ENCODE results near the gene IKBKG. TPM values are rescaled to one million over a fixed set of nuclear protein-coding genes. Genes with fewer than 3 reads are reported as not detected.
"Not testable (repeated sequence)": the region's sequence is repeated elsewhere in the genome, so short reads cannot be mapped to it uniquely, and the experiment has no call there.

The IKBKG gene
- 10 to 100 TPM; 25.7 to 52.8 TPM for total RNA-seq

- peak; percentile 57 for DNase-seq (ENCODE audit: low spot score)
- Histone ChIP-seq H3K27me3 (replicated peaks; ENCODE audit: insufficient read depth) (no peaks in the 10 kb centered on the region), H3K4me1 (ENCODE audit: control insufficient read depth in 1 of 2, low read depth in 2 of 2) (peaks cover 5 to 48% of the 10 kb centered on the region in 2 donors), H3K27ac (peak within 1 kb of the TSS; percentile 78 to 83), H3K36me3 (no peaks in the 10 kb centered on the region), H3K9me3 (no peaks in the 10 kb centered on the region), H3K4me3 (peak within 1 kb of the TSS; percentile 80)
- peak; percentile 81 for ATAC-seq (ENCODE audit: insufficient number of reproducible peaks, low FRiP score, low read depth)
- no peak for TF ChIP-seq CTCF (IDR thresholded peaks at IDR 0.05)
Measured at GRCh38 chrX:154547245-154548027, at the start of gene IKBKG. Gene IKBKG, plus strand, starts transcription at chrX:154547620. Its CDS starts 4,383 bp downstream, at chrX:154552003.

- not testable (repeated sequence) for ATAC-seq (ENCODE audit: insufficient number of reproducible peaks, low FRiP score, low read depth); H3K27ac ChIP-seq; H3K4me3 ChIP-seq; H3K27me3 ChIP-seq (replicated peaks; ENCODE audit: insufficient read depth); H3K4me1 ChIP-seq (ENCODE audit: control insufficient read depth in 1 of 2, low read depth in 2 of 2); DNase-seq (ENCODE audit: low spot score); H3K9me3 ChIP-seq; H3K36me3 ChIP-seq
Measured at GRCh38 chrX:154501423-154501822, 46.0 kb upstream of the IKBKG start.

GRCh38 chrX:154502098-154502497, 45.3 kb upstream of the IKBKG start:
- DNase-seq (ENCODE audit: low spot score): no peak
- Histone ChIP-seq H3K36me3 (peaks cover 1% of the 10 kb centered on the region), H3K27ac (no peak overlapping the region), H3K4me3 (no peak overlapping the region), H3K27me3 (replicated peaks; ENCODE audit: insufficient read depth) (no peaks in the 10 kb centered on the region), H3K4me1 (ENCODE audit: control insufficient read depth in 1 of 2, low read depth in 2 of 2) (peaks cover 0 to 6% of the 10 kb centered on the region in 2 donors), H3K9me3 (no peaks in the 10 kb centered on the region)
- no peak for ATAC-seq (ENCODE audit: insufficient number of reproducible peaks, low FRiP score, low read depth)
- TF ChIP-seq CTCF (IDR thresholded peaks at IDR 0.05): no peak

- Histone ChIP-seq H3K36me3 (peaks cover 3% of the 10 kb centered on the region), H3K4me3 (no peak overlapping the region), H3K27me3 (replicated peaks; ENCODE audit: insufficient read depth) (no peaks in the 10 kb centered on the region), H3K4me1 (ENCODE audit: control insufficient read depth in 1 of 2, low read depth in 2 of 2) (peaks cover 0 to 6% of the 10 kb centered on the region in 2 donors), H3K9me3 (no peaks in the 10 kb centered on the region), H3K27ac (no peak overlapping the region)
- no peak for TF ChIP-seq CTCF (IDR thresholded peaks at IDR 0.05)
- ATAC-seq (ENCODE audit: insufficient number of reproducible peaks, low FRiP score, low read depth) (no peak), DNase-seq (ENCODE audit: low spot score) (no peak)
Measured at GRCh38 chrX:154502989-154503388, 44.4 kb upstream of the IKBKG start.

GRCh38 chrX:154505734-154506133, 41.7 kb upstream of the IKBKG start:
- DNase-seq (ENCODE audit: low spot score) (no peak), ATAC-seq (ENCODE audit: insufficient number of reproducible peaks, low FRiP score, low read depth) (no peak)
- Histone ChIP-seq H3K4me3 (no peak overlapping the region), H3K4me1 (ENCODE audit: control insufficient read depth in 1 of 2, low read depth in 2 of 2) (no peaks in the 10 kb centered on the region), H3K27me3 (replicated peaks; ENCODE audit: insufficient read depth) (no peaks in the 10 kb centered on the region), H3K27ac (no peak overlapping the region), H3K36me3 (peaks cover 3% of the 10 kb centered on the region), H3K9me3 (no peaks in the 10 kb centered on the region)
- no peak for TF ChIP-seq CTCF (IDR thresholded peaks at IDR 0.05)
